Tibial nerve (tissue), 3 donors: ENCODE results near the gene PRKAG2.

Experiments used
- CTCF ChIP-seq, 5 experiments: fragments of 200-600 bp in 3 of 5; fragments of 450-650 bp in 2 of 5; sonication (generic) in 3 of 5; IDR thresholded peaks; one replicate each; pipeline ENCODE4 v1.5.1; 2016 to 2019; ENCODE audit warnings: antibody characterized with exemption in 5 of 5, mild to moderate bottlenecking in 3 of 5, moderate library complexity in 2 of 5
- POLR2A ChIP-seq, 2 donors: fragments of 450-650 bp; IDR thresholded peaks; one replicate each; pipeline ENCODE4 v1.6.1; 2017; ENCODE audit warnings: antibody characterized with exemption in 2 of 2, mild to moderate bottlenecking in 2 of 2, moderate library complexity in 2 of 2

DNA sequence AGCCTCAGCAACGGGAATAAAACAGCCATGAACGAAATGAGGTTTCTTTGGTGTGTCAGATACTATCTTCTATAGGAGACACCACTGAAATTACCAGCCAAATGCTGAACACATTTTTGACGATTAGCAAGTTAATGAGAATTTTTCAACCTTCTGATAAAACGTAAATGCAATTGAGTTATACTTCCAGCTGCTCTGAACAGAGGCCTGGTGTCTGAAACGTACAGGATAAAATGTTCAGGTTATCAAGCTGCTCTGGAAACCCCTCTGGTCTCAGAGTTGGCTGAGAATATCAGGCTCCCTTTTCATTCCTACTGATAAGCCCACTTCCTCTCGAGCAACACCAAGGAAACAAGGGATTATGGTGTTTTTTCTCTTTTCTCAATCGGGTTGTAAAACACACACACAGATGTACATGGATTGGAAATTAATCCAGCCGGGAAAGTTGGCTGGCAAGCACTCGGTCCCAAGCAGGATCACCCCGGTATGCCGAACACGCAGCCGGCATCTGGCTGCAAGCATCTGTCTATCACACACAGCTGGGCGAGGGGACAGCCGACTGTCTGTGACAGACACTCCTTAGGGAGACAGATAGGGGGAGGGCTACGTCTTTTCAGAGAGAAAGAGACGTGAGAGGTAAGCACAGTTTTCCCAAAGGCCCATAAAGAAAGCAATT, 171.8 kb downstream of the PRKAG2 start:
- TF ChIP-seq POLR2A (IDR thresholded peaks at IDR 0.05) (no peak), CTCF (IDR thresholded peaks at IDR 0.05) (no peak)
